Suprapubic skin (tissue), 4 donors: ENCODE data around the gene CBFA2T2. TPM values are rescaled to one million over a fixed set of nuclear protein-coding genes. Genes with fewer than 3 reads are reported as not detected.

Experiments used
- DNase-seq, 2 donors: peaks; one replicate each; pipeline ENCODE4 v3.0.0-alpha.2; 2019; ENCODE audit warnings: low spot score in 2 of 2
- H3K27ac ChIP-seq: fragments of 200-600 bp; sonication (generic); one replicate; pipeline ENCODE4 v1.5.1; 2019
- H3K27me3 ChIP-seq: fragments of 200-600 bp; sonication (generic); one replicate; pipeline ENCODE4 v1.5.1; 2019
- H3K36me3 ChIP-seq: fragments of 200-600 bp; sonication (generic); one replicate; pipeline ENCODE4 v1.5.1; 2019
- H3K4me1 ChIP-seq: fragments of 200-600 bp; sonication (generic); one replicate; pipeline ENCODE4 v1.5.1; 2019
- H3K4me3 ChIP-seq: fragments of 200-600 bp; sonication (generic); one replicate; pipeline ENCODE4 v1.5.1; 2019; ENCODE audit warnings: mild to moderate bottlenecking
- H3K9me3 ChIP-seq: fragments of 200-600 bp; sonication (generic); one replicate; pipeline ENCODE4 v1.5.1; 2019
- EP300 ChIP-seq: sonication (generic); formaldehyde crosslinking; IDR thresholded peaks from one replicate; pipeline ENCODE4 v1.6.1; 2017; ENCODE audit warnings: antibody characterized with exemption
- POLR2A ChIP-seq, 2 donors: fragments of 450-650 bp; IDR thresholded peaks; one replicate each; pipeline ENCODE4 v1.6.1; 2017; ENCODE audit warnings: antibody characterized with exemption in 2 of 2, mild to moderate bottlenecking in 2 of 2, moderate library complexity in 2 of 2
- POLR2AphosphoS5 ChIP-seq, 3 donors: sonication (generic); formaldehyde crosslinking; IDR thresholded peaks; one replicate each; pipeline ENCODE4 v1.6.1; 2017; ENCODE audit warnings: antibody characterized with exemption in 3 of 3
- WGBS: methylation state at CpG from one replicate; pipeline ENCODE4 v1.1.5; 2018; 5-methylcytosine and 5-hydroxymethylcytosine counted together
- total RNA-seq, 4 donors: library from RNA; depleted of rRNA; stranded (reverse); fragments of >200 nt; gene quantifications; one replicate each; pipeline ENCODE4 v1.1.0, GENCODE V29; 2016
- TF ChIP-seq, protein P1 (sequence below), 2 donors: fragments of 200-600 bp in 1 of 2; fragments of 450-650 bp in 1 of 2; sonication (generic) in 1 of 2; IDR thresholded peaks; one replicate each; pipeline ENCODE4 v1.5.1; 2016 to 2019; ENCODE audit warnings: antibody characterized with exemption in 2 of 2, mild to moderate bottlenecking in 1 of 2, moderate library complexity in 1 of 2

Gene CBFA2T2
- total RNA-seq, 4 donors from 2014 or later: 20.9 to 36.7 (median 26.1) TPM

DNA sequence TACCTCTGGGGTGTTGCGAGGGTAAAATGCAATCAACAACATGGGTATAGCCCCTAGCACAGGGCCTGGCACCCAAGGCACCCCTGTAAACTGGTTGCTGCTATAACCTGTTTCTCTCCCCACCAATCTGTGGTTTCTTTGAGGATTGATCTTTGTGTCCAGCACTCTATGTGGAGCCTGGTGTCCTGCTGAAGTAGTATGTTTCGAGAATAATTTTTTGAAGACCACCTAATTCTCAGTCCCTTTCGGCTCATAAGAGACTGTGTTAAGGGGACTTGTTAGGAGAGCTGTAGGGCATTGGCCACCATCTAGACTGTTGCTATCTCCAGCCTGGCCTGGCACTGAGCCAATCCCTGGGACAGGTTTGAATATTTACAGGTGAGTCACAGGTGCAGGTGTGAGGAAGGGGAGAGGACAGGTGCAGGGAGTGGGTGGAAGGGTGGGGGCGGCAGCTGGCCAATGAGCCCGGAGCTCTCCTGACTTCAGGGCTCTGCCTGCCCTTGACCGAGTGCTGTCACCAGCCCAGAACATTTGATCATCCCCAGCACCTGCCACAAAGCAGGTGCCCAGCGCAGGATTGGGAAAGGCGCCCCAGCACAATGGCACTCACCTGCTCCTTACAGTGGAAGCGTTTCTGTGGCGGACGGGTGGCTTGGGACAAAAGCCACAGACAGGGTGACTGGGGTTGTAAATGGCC is 164.2 kb downstream of the CBFA2T2 start:
- no peak for DNase-seq
- Histone ChIP-seq H3K4me3 (no peak overlapping the region), H3K27me3 (no peaks in the 10 kb centered on the region), H3K9me3 (no peaks in the 10 kb centered on the region), H3K36me3 (peaks cover 21% of the 10 kb centered on the region), H3K4me1 (peaks cover 53% of the 10 kb centered on the region), H3K27ac (no peak overlapping the region)
- WGBS: 44% methylated on average over 11 of the region's 11 CpGs
- TF ChIP-seq, protein P1, sequence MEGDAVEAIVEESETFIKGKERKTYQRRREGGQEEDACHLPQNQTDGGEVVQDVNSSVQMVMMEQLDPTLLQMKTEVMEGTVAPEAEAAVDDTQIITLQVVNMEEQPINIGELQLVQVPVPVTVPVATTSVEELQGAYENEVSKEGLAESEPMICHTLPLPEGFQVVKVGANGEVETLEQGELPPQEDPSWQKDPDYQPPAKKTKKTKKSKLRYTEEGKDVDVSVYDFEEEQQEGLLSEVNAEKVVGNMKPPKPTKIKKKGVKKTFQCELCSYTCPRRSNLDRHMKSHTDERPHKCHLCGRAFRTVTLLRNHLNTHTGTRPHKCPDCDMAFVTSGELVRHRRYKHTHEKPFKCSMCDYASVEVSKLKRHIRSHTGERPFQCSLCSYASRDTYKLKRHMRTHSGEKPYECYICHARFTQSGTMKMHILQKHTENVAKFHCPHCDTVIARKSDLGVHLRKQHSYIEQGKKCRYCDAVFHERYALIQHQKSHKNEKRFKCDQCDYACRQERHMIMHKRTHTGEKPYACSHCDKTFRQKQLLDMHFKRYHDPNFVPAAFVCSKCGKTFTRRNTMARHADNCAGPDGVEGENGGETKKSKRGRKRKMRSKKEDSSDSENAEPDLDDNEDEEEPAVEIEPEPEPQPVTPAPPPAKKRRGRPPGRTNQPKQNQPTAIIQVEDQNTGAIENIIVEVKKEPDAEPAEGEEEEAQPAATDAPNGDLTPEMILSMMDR (IDR thresholded peaks at IDR 0.05): no peak
- TF ChIP-seq POLR2A (IDR thresholded peaks at IDR 0.05) (no peak), POLR2AphosphoS5 (IDR thresholded peaks at IDR 0.05) (no peak), EP300 (no peak)

DNA sequence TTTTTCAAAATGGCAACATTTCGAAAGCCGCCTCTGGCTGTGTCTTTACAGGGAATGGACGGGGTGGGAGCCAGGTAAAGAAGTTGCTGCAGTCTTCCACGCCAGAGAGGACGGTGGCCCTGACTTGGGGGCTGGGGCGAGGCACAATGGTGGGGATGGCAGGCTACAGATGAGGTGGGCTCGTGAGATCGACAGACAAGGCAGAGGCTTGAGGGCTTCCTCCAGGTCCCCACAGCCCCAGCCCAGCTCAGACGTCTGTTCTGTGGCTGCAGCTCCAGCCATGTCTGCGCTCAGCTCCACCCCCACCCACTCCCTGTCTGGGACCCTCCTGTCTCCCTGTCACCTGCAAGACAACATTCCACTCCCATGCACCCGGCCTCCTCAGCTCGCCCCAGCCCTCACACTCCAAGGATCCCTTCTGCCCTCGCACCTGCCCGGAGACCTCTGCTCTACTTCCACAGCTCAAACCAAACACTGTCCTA is 164.8 kb downstream of the CBFA2T2 start:
- DNase-seq: no peak
- peaks cover 27% of the 10 kb centered on the region for H3K36me3 ChIP-seq
- WGBS: 61% methylated on average over 14 of the region's 14 CpGs
- H3K9me3 ChIP-seq: no peaks in the 10 kb centered on the region
- no peak for TF ChIP-seq POLR2A (IDR thresholded peaks at IDR 0.05)
- no peak for TF ChIP-seq EP300
- TF ChIP-seq POLR2AphosphoS5 (IDR thresholded peaks at IDR 0.05): no peak
- TF ChIP-seq, protein P1 (IDR thresholded peaks at IDR 0.05): no peak
- peaks cover 47% of the 10 kb centered on the region for H3K4me1 ChIP-seq
- no peaks in the 10 kb centered on the region for H3K27me3 ChIP-seq
- H3K4me3 ChIP-seq: no peak overlapping the region
- no peak overlapping the region for H3K27ac ChIP-seq

DNA sequence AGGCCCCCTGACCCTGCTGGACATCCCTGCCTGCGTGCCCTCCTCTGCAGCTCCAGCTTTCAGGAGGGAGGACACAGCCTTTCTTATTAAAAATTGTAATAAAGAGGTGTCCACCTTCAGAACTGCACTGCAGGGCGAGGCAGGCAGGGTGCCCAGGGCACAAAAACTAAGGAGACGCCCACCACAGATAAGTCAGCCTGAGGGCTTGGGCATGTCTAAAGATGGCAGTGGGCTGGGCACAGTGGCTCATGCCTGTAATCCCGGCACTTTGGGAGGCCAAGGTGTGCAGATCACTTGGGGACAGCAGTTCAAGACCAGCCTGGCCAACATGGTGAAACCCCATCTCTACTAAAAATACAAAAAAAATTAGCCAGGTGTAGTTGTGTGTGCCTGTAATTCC is 165.3 kb downstream of the CBFA2T2 start:
- Histone ChIP-seq H3K4me3 (no peak overlapping the region), H3K36me3 (peaks cover 32% of the 10 kb centered on the region), H3K9me3 (no peaks in the 10 kb centered on the region), H3K27ac (no peak overlapping the region), H3K27me3 (no peaks in the 10 kb centered on the region), H3K4me1 (peaks cover 43% of the 10 kb centered on the region)
- no peak for DNase-seq
- whole genome bisulfite sequencing: 51% methylated on average over 4 of the region's 4 CpGs
- TF ChIP-seq EP300: no peak

DNA sequence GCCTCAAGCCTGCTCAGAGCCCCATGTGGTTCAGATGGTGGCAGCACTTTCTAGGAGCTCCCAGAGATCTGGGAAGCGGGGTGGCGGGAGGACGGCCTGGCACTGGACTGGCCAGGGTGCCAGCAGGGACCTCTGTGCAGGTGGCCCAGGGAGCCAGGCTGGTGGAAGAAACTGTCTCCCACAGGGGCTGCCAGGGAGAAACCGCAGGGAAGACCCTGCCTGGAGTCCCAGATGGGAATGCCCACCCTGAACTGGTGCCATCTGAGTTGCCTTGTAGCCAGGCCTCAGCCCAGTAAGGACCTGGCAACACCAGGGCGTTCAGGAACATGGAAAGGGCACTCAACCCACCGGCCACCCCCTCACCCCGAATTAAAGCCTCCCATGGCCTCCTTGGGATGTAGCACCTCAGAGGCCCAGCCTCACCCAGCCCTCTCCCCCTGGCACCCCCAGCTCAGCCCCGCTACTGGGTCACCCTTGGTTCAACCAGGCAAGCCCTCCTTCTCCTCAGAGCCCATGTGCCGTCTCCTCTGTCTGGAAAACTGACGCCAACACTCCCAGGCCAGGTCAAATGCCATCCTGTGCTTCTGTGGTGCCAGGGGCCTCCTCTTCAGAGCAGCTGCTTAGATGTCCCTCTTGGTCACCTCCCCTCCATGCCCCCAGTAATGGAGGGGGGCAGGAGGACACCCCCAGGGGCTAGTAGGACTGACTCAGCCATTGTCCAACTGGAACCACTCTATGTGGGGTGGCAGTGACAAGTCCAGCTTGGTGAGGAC is 166.3 kb downstream of the CBFA2T2 start:
- WGBS: 87% methylated on average over 6 of the region's 10 CpGs
- Histone ChIP-seq H3K36me3 (peaks cover 33% of the 10 kb centered on the region), H3K4me1 (peaks cover 34% of the 10 kb centered on the region), H3K27ac (no peak overlapping the region), H3K4me3 (no peak overlapping the region), H3K27me3 (no peaks in the 10 kb centered on the region), H3K9me3 (no peaks in the 10 kb centered on the region)
- no peak for TF ChIP-seq POLR2AphosphoS5 (IDR thresholded peaks at IDR 0.05)
- TF ChIP-seq, protein P1 (IDR thresholded peaks at IDR 0.05): no peak
- no peak for TF ChIP-seq POLR2A (IDR thresholded peaks at IDR 0.05)
- no peak for TF ChIP-seq EP300
- no peak for DNase-seq

DNA sequence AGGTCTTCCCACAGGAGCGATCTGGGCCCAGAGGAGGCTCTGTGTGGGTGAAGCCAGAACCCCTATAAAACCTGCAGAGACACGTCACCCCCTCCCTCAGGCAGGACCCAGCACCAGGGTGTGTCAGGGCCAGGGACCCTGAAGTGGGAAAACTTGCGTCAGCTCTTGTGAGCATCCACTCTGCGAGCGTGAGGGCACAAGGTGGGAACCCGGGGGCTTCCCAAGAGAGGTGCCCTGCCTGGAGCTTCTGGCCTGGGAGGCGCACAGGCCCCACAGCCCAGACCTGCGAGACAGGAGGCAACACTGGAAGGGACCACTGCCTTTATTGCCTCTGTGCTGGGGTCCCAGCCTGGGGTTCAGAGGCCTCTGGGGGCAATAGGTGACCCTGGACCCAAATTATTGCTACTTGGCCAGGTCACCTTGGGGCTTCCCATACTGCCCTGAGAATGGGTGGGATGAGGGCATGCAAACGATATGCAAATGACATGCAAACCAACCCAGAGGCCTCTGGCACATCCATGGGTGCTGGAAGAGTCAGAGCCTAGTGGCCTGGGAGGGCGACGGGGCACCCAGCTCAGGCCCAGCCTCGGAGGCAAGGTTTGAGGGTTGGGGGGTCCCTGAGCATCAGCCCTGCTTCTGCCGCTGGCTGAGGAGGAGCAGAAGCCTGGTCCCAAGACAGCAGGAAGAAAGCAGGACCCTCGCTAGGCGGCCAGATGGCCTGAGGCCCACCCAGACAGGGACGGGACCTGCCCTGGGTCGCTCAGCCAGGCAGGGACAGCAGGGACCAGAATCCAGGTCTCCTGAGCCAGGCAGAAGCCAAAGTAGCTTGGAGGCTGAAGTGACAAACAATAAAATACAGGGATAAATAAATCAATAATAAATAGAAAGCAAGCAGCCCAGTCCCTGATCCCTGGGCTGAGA is 167.1 kb downstream of the CBFA2T2 start:
- H3K4me3 ChIP-seq: no peak overlapping the region
- H3K36me3 ChIP-seq: peaks cover 33% of the 10 kb centered on the region
- WGBS: 94% methylated on average over 7 of the region's 17 CpGs
- H3K9me3 ChIP-seq: no peaks in the 10 kb centered on the region
- TF ChIP-seq, protein P1 (IDR thresholded peaks at IDR 0.05): no peak
- TF ChIP-seq POLR2A (IDR thresholded peaks at IDR 0.05): no peak
- TF ChIP-seq POLR2AphosphoS5 (IDR thresholded peaks at IDR 0.05): no peak
- no peak for TF ChIP-seq EP300
- H3K27ac ChIP-seq: no peak overlapping the region
- no peaks in the 10 kb centered on the region for H3K27me3 ChIP-seq
- H3K4me1 ChIP-seq: peaks cover 27% of the 10 kb centered on the region
- DNase-seq: no peak
